ENCODE data around the gene MSANTD1. TPM values are rescaled to one million over a fixed set of nuclear protein-coding genes. Genes with fewer than 3 reads are reported as not detected.

MSANTD1 gene
- total RNA-seq, 4 donors from 2014 or later, result 0.68 to 1.3 (median 0.80) TPM; not detected in 1

GRCh38 chr4:3292571-3293400 is 43.8 kb downstream of the MSANTD1 start, which contains the start of gene RGS12:
RGS12 (plus strand) TSS chr4:3293021; CDS start chr4:3316171, 23,150 bp downstream.
- intact Hi-C loops (cut with DNase I; ENCODE audit: low total_unique reads), result no loop called here
- in situ Hi-C loops (cut with MboI; ENCODE audit: low pct_ligation_motif_present in 1 of 4, low pct_unique_long_range_greater_than_20kb in 1 of 4, low sequenced_read_pairs in 3 of 4), result no loop called here
- H3K4me1 ChIP-seq, result peaks cover 0 to 24% (median 10%) of the 10 kb centered on the region in 4 donors
- peak within 1 kb of the TSS; percentile 92 to 97 (median 94) for H3K27ac ChIP-seq
- peaks cover 3% of the 10 kb centered on the region for H3K27me3 ChIP-seq
- WGBS, 2 donors (ENCODE audit: low coverage in 1 of 2), result 3% methylated on average over 15 of the region's 121 CpGs; no CpG with 5 or more reads in 1 of the 2 donors
- peak; percentile 90 to 94 (median 92) for TF ChIP-seq POLR2AphosphoS5 (IDR thresholded peaks at IDR 0.05)
- TF ChIP-seq CTCF (IDR thresholded peaks at IDR 0.05), result no peak
- TF ChIP-seq EP300 (IDR thresholded peaks at IDR 0.05; ENCODE audit: low read depth), result no peak
- TF ChIP-seq POLR2A (IDR thresholded peaks at IDR 0.05), result peak; percentile 93
- no peaks in the 10 kb centered on the region for H3K36me3 ChIP-seq
- peak; percentile 97 for DNase-seq
- peak within 1 kb of the TSS; percentile 57 to 94 (median 81) for H3K4me3 ChIP-seq
- no peaks in the 10 kb centered on the region for H3K9me3 ChIP-seq

GRCh38 chr4:3293401-3294391 is 44.7 kb downstream of the MSANTD1 start:
- peak overlapping the region; percentile 84 to 92 (median 88) for H3K27ac ChIP-seq
- H3K36me3 ChIP-seq, result no peaks in the 10 kb centered on the region
- no peaks in the 10 kb centered on the region for H3K27me3 ChIP-seq
- peaks cover 0 to 24% (median 10%) of the 10 kb centered on the region in 4 donors for H3K4me1 ChIP-seq
- WGBS, 2 donors (ENCODE audit: low coverage in 1 of 2), result 17 to 50% methylated on average over 4 to 31 of the region's 42 CpGs
- H3K9me3 ChIP-seq, result no peaks in the 10 kb centered on the region
- in situ Hi-C loops (cut with MboI; ENCODE audit: low pct_ligation_motif_present in 1 of 4, low pct_unique_long_range_greater_than_20kb in 1 of 4, low sequenced_read_pairs in 3 of 4), result no loop called here
- no peak for DNase-seq
- no peak for TF ChIP-seq EP300 (IDR thresholded peaks at IDR 0.05; ENCODE audit: low read depth)
- no peak for TF ChIP-seq CTCF (IDR thresholded peaks at IDR 0.05)
- intact Hi-C loops (cut with DNase I; ENCODE audit: low total_unique reads), result no loop called here
- H3K4me3 ChIP-seq, result peak overlapping the region; percentile 57 to 94 (median 67)

- TF ChIP-seq CTCF (IDR thresholded peaks at IDR 0.05) (no peak), EP300 (IDR thresholded peaks at IDR 0.05; ENCODE audit: low read depth) (no peak), POLR2AphosphoS5 (IDR thresholded peaks at IDR 0.05) (no peak), POLR2A (IDR thresholded peaks at IDR 0.05) (no peak)
- Histone ChIP-seq H3K4me1 (peaks cover 0 to 24% (median 10%) of the 10 kb centered on the region in 4 donors), H3K9me3 (no peaks in the 10 kb centered on the region), H3K27me3 (no peaks in the 10 kb centered on the region), H3K36me3 (no peaks in the 10 kb centered on the region), H3K4me3 (peak overlapping the region in 1 of 4 donors; percentile 94), H3K27ac (peak overlapping the region in 3 of 4 donors; percentile 84 to 92 (median 84))
- intact Hi-C loops (cut with DNase I; ENCODE audit: low total_unique reads) (no loop called here), in situ Hi-C loops (cut with MboI; ENCODE audit: low pct_ligation_motif_present in 1 of 4, low pct_unique_long_range_greater_than_20kb in 1 of 4, low sequenced_read_pairs in 3 of 4) (no loop called here)
- DNase-seq, result no peak
- 88% methylated on average over 19 of the region's 19 CpGs; no CpG with 5 or more reads in 1 of the 2 donors for WGBS, 2 donors (ENCODE audit: low coverage in 1 of 2)
These were observed 45.7 kb downstream of the MSANTD1 start for GRCh38 chr4:3294401-3295241.
